HG02852 (cell line): ENCODE results near the gene CHD5.

Source experiments
- ATAC-seq: cut with Tn5 transposase; IDR thresholded peaks from one replicate; pipeline ENCODE4 v1.9.1; 2021; ENCODE audit warnings: mild to moderate bottlenecking, moderate library complexity; ENCODE audit not compliant: unreplicated experiment

Gene CHD5

GRCh38 chr1:6175411-6175828, 4.7 kb downstream of the CHD5 start:
- ATAC-seq: no peak

- no peak for ATAC-seq
These were observed 5.3 kb downstream of the CHD5 start for GRCh38 chr1:6174621-6175410.

- ATAC-seq: no peak
These were observed 7.6 kb downstream of the CHD5 start for GRCh38 chr1:6172549-6172948.

- no peak for ATAC-seq
These were observed 8.5 kb downstream of the CHD5 start for GRCh38 chr1:6171548-6172124.

GRCh38 chr1:6170742-6171201, 9.3 kb downstream of the CHD5 start:
- no peak for ATAC-seq

GRCh38 chr1:6170116-6170741, 9.9 kb downstream of the CHD5 start:
- ATAC-seq: no peak

- ATAC-seq: no peak
These were observed 11.1 kb downstream of the CHD5 start for GRCh38 chr1:6168947-6169586.

- no peak for ATAC-seq
These were observed 12.5 kb downstream of the CHD5 start for GRCh38 chr1:6167391-6168303.

GRCh38 chr1:6166655-6167390, 13.3 kb downstream of the CHD5 start:
- no peak for ATAC-seq

GRCh38 chr1:6166221-6166620, 13.9 kb downstream of the CHD5 start:
- ATAC-seq: no peak

GRCh38 chr1:6165441-6165985, 14.6 kb downstream of the CHD5 start:
- ATAC-seq: no peak

GRCh38 chr1:6165027-6165426, 15.1 kb downstream of the CHD5 start:
- ATAC-seq: no peak

- ATAC-seq: no peak
These were observed 16.0 kb downstream of the CHD5 start for GRCh38 chr1:6163973-6164617.

GRCh38 chr1:6163191-6163972, 16.7 kb downstream of the CHD5 start:
- no peak for ATAC-seq

GRCh38 chr1:6162773-6163172, 17.3 kb downstream of the CHD5 start:
- no peak for ATAC-seq

- ATAC-seq: no peak
These were observed 17.8 kb downstream of the CHD5 start for GRCh38 chr1:6162341-6162740.

- no peak for ATAC-seq
These were observed 21.9 kb downstream of the CHD5 start for GRCh38 chr1:6158181-6158580.

GRCh38 chr1:6157528-6158174, 22.5 kb downstream of the CHD5 start:
- ATAC-seq: no peak
